Activated effector memory CD4-positive, alpha-beta T cell treated with anti-CD3 and anti-CD28 coated beads, Interleukin-2, amount 50 U/mL, for 16 hours (primary cell): ENCODE results near the gene ANKS3.

ENCODE experiments used
- DNase-seq: peaks from one replicate; pipeline ENCODE4 v3.0.0-alpha.2; 2020

Gene ANKS3, protein sequence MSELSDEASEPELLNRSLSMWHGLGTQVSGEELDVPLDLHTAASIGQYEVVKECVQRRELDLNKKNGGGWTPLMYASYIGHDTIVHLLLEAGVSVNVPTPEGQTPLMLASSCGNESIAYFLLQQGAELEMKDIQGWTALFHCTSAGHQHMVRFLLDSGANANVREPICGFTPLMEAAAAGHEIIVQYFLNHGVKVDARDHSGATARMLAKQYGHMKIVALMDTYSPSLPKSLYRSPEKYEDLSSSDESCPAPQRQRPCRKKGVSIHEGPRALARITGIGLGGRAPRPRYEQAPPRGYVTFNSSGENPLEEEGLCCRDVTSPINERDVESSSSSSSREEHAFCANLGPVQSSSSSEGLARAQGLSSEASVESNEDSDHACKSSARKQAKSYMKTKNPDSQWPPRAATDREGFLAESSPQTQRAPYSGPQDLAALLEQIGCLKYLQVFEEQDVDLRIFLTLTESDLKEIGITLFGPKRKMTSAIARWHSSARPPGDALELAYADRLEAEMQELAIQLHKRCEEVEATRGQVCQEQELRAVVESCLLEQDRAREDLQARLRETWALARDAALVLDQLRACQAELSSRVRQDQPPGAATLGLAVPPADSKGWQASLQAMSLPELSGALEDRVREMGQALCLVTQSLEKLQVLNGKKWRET

DNA sequence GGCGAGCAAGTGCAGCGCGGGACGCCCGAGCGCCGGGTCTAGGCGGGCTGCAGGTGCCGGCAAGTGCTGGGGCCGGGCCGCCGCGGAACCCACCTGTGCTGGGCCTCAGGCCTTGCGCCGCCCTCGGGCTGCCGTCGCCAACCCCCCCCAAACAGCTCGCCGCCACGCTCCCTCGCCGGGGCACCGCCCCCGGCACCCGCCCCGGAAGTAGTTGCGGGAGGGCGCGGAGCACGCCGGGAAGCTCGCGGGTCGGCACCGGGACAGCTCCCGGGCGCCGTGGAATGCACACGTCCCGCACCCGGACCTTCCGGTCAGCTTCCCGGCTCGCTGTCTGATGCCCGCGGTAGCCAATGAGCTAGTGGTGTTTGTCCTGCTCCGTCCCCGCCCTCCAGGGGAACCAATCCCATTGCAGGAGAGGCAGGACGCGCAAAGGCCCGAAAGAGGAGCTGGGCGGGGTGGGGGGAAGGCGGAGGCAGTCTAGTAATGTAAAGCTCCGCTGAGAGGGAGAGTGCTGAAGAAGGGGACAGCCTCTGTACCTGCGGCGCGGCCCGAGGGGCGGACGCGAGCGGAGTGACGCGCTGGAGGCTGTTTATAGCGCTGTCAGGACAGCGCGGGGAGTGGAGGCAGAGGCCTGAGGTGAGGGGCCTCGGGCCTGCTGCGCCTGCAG, at the start of gene ANKS3, which contains the start of gene DNAAF8:
Gene ANKS3 (minus strand): TSS at position 209 of the 667 bp plus-strand sequence. CDS start 4,122 bp downstream, outside the sequence.
Gene DNAAF8 (plus strand): TSS at position 475 of the 667 bp plus-strand sequence. CDS start 1,978 bp downstream, outside the sequence.
- DNase-seq, result peak; percentile 95

DNA sequence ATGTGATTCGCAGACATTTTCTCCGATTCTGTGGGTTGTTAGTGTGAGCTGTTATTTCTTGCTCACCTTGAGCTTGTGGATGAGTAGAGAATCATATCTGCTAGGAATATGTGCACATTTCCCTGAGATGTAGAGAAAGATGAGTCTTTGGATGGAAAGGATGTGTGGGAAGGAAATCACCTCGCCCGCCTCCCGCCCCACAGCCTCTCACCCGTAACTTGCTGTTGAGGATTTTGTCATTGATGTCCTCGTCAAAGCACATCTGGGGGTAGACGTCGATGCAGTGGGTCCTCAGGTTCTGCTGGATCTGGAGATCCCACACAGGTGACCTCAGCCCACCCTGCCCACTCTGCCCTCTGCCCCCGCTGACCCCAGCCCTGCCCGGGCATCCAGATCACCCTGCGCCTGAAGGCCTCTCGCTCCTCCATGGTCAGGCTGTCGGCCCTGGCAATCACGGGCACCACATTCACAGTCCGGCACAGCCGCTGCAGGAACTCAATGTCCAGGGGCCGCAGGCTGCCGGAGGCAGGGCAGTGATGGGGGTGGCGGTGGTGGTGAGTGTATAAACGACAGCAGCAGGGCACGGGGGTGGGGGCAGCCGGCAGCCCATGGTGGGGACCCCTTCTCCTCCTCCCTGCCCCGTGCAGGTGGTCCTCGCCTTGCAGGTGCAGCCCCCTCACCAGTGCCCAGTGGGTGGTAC, 49.3 kb upstream of the ANKS3 start:
- DNase-seq, result no peak

DNA sequence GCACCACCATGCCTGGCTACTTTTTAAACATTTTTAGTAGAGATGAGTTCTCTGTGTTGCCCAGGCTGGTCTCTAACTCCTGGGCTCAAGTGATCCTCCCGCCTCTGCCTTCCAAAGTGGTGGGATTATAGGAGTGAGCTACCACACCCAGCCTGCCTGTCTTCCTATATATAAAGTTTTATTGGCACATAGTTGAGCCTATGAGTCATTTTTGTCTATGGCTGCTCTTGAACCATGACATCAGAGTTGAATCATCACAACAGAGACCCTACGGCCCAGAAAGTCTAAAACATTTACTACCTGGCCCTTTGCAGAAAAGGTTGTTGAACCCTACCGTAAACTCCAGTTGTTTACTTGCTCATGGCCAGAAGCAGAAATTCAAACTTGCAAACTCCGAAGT, 46.2 kb upstream of the ANKS3 start:
- DNase-seq, result no peak

DNA sequence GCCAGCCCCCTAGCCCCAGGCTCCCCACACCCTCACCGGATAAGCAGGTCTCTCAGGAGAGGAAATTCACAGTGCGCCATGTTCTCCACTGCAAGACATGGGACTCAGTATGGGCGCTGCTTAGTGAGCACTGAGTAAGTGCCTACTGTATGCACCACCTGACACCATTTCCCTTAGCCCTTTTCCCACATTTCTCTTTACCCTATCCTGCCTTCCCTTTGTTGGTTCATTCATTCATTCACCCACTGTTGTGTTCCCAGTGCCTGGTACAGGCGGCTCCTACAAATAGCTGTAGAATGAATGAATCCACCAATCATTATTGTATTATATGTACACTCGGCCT, 44.0 kb upstream of the ANKS3 start:
- no peak for DNase-seq

DNA sequence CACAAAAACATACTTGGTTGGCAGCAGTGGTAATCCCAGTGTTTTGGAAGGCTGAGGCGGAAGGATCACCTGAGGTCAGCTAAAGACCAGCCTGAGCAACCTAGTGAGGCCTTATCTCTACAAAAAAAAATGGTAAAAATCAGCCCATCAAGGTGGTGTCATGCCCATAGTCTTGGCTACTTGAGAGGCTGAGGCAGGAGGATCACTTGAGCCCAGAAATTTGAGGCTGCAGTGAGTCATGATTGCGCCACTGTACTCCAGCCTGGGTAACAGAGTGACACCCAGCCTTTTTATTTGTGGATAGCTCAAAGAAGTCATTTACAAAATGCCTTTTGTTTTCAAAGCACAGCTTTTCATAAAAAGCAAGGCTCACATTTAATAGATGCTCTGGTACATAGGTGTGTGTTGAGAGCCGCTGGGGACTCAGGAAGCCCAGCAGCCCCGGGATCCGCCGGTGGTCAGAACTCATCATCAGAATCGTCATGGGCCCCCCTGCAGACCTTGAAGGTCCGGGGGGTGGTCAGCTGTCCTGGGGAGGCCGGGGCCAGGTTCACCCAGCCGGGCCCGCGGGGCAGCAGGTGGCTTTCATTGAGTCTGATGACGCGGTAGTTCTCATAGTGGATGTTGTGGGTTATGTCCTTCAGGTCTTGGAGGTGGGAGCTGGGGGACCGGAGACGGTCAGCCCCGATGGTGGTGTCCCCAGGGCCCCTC, 43.4 kb upstream of the ANKS3 start:
- no peak for DNase-seq

- DNase-seq, result no peak
Observed at GRCh38 chr16:4776141-4776705, 42.2 kb upstream of the ANKS3 start.

GRCh38 chr16:4775005-4775404, 40.9 kb upstream of the ANKS3 start:
- no peak for DNase-seq

DNA sequence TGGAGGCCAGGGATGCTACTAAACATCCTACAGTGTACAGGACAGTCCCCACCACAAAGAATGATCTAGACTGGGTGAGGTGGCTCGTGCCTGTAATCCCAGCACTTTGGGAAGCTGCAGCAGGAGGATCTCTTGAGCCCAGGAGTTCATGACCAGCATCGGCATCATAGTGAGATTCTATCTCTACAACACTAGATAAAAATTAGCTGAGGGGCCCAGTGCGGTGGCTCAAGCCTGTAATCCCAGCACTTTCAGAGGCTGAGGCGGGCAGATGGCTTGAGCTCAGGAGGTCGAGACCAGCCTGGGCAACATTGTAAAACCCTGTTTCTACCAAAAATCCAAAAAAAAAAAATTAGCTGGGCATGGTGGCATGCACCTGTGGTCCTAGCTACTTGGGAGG, 38.3 kb upstream of the ANKS3 start:
- no peak for DNase-seq

GRCh38 chr16:4771646-4772045, 37.6 kb upstream of the ANKS3 start:
- DNase-seq, result no peak

DNA sequence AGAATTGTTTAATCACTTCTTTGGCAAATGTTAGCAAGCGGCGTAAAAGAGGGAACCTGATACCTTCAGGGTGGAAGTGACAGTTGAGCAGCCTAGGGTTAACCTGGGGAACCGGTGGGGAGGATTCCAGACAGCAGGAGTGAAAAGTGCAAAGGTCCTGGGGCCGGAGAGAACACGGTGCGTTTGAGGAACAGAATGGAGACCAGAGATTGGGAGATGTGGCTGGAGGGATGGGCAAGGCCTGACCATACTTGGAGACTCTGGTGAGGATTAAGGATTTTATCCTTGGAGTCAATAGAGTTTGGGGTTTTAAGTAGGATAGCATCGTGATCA, 35.2 kb upstream of the ANKS3 start:
- no peak for DNase-seq

- peak; percentile 95 for DNase-seq
Observed at GRCh38 chr16:4768549-4769305, 34.7 kb upstream of the ANKS3 start.

GRCh38 chr16:4767872-4768548, 33.9 kb upstream of the ANKS3 start:
- no peak for DNase-seq

GRCh38 chr16:4766875-4767628, 33.0 kb upstream of the ANKS3 start, which contains the start of gene ZNF500:
ZNF500 (minus strand) TSS chr16:4767162; CDS start chr16:4765978, 1,184 bp downstream.
- peak; percentile 99 for DNase-seq

- no peak for DNase-seq
Observed at GRCh38 chr16:4765511-4766474, 31.7 kb upstream of the ANKS3 start.

- no peak for DNase-seq
Observed at GRCh38 chr16:4763791-4764190, 29.7 kb upstream of the ANKS3 start.

DNA sequence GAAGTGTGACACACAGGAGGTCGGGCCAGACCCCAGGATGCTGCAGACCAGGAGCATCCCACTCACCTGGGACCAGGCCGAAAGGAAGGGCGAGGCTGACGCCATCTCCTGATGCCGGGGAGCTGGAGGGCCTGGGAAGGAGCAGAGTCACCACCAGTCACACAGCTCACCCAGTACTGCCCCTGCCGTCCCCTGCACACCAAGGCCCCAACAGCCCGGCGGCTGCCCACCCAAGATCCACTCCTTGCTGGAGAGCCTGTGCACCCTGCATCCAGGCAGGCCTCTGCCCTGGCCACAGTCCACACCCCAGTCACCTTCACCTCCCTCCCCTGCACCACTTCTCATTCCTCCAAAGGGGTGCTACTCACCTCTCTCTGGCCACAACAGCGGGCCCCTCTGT, 28.1 kb upstream of the ANKS3 start:
- no peak for DNase-seq

DNA sequence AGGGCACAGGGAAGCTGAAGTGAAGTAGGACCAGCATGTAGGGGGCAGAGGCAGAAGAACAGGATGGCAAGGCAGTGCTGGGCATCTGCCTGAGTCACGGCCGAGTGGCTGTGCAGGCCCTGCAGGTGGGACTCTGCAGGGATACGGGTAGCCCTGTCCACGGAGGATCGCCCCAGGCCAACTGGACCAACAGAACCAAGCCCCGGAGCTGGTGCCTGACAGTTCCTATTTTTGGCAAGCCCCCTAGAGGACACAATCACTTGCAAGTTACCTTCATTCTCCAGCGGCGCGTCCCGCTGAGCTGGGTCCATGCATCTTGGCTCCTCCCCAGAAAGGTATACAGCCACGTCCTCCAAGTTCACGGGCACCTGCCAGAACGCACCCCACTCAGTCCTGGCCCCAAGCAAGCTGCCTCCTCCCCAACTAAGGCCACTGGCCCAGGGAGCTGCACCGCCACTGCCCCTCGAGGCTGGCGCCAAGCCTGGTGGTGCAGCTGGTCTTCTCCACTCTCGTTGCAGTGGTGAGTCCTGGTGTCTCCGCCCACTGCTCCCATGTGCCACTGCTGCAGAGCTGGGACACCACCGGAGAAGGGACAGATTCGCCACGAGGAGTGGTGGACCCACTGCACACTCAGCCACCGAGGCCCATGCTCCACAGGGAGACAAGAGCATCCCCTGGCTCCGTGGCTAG, 26.3 kb upstream of the ANKS3 start:
- DNase-seq, result no peak

DNA sequence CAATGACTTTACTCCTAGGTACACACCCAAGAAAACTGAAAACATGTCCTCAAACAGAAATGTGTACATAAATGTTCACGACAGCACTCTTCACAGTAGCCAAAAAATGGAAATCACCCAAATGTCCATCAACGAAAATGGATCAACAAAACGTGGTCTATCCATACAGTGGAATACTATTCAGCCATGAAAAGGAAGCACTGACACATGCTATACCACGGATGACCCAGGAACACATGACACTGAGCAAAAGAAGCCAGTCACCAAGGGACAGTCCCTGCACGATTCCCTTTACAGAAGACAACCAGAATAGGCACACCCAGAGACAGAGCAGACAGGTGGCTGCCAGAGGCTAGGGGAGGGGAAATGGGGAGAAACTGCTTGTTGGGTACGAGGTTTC, 21.6 kb upstream of the ANKS3 start:
- no peak for DNase-seq
